Activated CD4-positive, alpha-beta memory T cell treated with anti-CD3 and anti-CD28 coated beads for 36 hours (primary cell): Measurements from ENCODE around the gene RBMS3. TPM values are rescaled to one million over a fixed set of nuclear protein-coding genes. Genes with fewer than 3 reads are reported as not detected.
A peak's percentile ranks its signal among the peaks of the same experiment; 100 is the strongest.
"Not testable (repeated sequence)": the region's sequence is repeated elsewhere in the genome, so short reads cannot be mapped to it uniquely, and the experiment has no call there.

ENCODE experiments used
- CTCF ChIA-PET: fragments of 350-600 bp; sonication (Branson Sonifier 250); formaldehyde crosslinking; loops from one replicate; lab custom pipeline; 2021; ENCODE audit warnings: antibody characterized with exemption, inconsistent platforms; lab: Charles Lee
- POLR2A ChIA-PET: fragments of 350-600 bp; sonication (Branson Sonifier 250); formaldehyde crosslinking; loops from one replicate; lab custom pipeline; 2021; ENCODE audit warnings: antibody characterized with exemption; lab: Charles Lee
- DNase-seq: peaks from one replicate; pipeline ENCODE4 v3.0.0-alpha.2; 2020
- H3K27ac Mint-ChIP-seq: one replicate; pipeline ENCODE4 v1.8.0; 2021; ENCODE audit warnings: mixed read lengths
- H3K27me3 Mint-ChIP-seq: one replicate; pipeline ENCODE4 v1.8.0; 2021; ENCODE audit warnings: mixed read lengths
- H3K36me3 Mint-ChIP-seq: one replicate; pipeline ENCODE4 v1.8.0; 2021; ENCODE audit warnings: mixed read lengths
- H3K4me1 Mint-ChIP-seq: one replicate; pipeline ENCODE4 v1.8.0; 2021; ENCODE audit warnings: low read depth, mixed read lengths
- H3K4me3 Mint-ChIP-seq: one replicate; pipeline ENCODE4 v1.8.0; 2021; ENCODE audit warnings: mild to moderate bottlenecking, mixed read lengths
- H3K9me3 Mint-ChIP-seq: one replicate; pipeline ENCODE4 v1.8.0; 2021; ENCODE audit warnings: mixed read lengths
- intact Hi-C: fragments of 100-400 bp; cut with micrococcal nuclease; formaldehyde crosslinking; loops from one replicate; pipeline ENCODE4 v1.15.1; 2023
- total RNA-seq, 2 experiments: library from RNA; stranded (reverse); gene quantifications; one replicate each; pipeline ENCODE4 v1.2.3, GENCODE V29; 2021

Gene RBMS3
- total RNA-seq, 2 experiments from 2014 or later = 1.6 TPM

- H3K27me3 Mint-ChIP-seq = peaks cover 11% of the 10 kb centered on the region
- no peaks in the 10 kb centered on the region for H3K36me3 Mint-ChIP-seq
- H3K9me3 Mint-ChIP-seq = no peaks in the 10 kb centered on the region
- DNase-seq = peak; percentile 48
- no peaks in the 10 kb centered on the region for H3K4me1 Mint-ChIP-seq
- ChIA-PET CTCF (interaction anchor here (0.7 to 7.5 kb wide), 20 partner anchors 8 to 775 kb away, joined by 3 to 77 read pairs (median 3); no protein-coding TSS in a partner anchor), POLR2A (no interaction called here)
- no peak overlapping the region for H3K4me3 Mint-ChIP-seq
- H3K27ac Mint-ChIP-seq = no peak overlapping the region
- intact Hi-C loops = loop anchor here (1.0 kb wide), 2 partner anchors 186 to 738 kb away; no protein-coding TSS in a partner anchor
These were observed 732.2 kb downstream of the RBMS3 start for GRCh38 chr3:30012941-30013543.

- POLR2A ChIA-PET = no interaction called here
- Mint-ChIP-seq H3K27me3 (peaks cover 12% of the 10 kb centered on the region), H3K4me3 (no peak overlapping the region), H3K27ac (no peak overlapping the region), H3K4me1 (no peaks in the 10 kb centered on the region), H3K36me3 (no peaks in the 10 kb centered on the region), H3K9me3 (no peaks in the 10 kb centered on the region)
- intact Hi-C loops = no loop called here
- no peak for DNase-seq
- CTCF ChIA-PET = no interaction called here
These were observed 737.0 kb downstream of the RBMS3 start for GRCh38 chr3:30017901-30018300.

GRCh38 chr3:30020380-30020779 lies 739.5 kb downstream of the RBMS3 start:
- Mint-ChIP-seq H3K27me3 (peaks cover 19% of the 10 kb centered on the region), H3K9me3 (no peaks in the 10 kb centered on the region), H3K27ac (no peak overlapping the region), H3K4me1 (no peaks in the 10 kb centered on the region), H3K4me3 (no peak overlapping the region), H3K36me3 (no peaks in the 10 kb centered on the region)
- DNase-seq = no peak
- ChIA-PET POLR2A (no interaction called here), CTCF (interaction anchor here (0.8 to 1.3 kb wide), 3 partner anchors 10 to 179 kb away, joined by 3 to 6 read pairs (median 4); no protein-coding TSS in a partner anchor)
- intact Hi-C loops = no loop called here

GRCh38 chr3:30024466-30024865 lies 743.6 kb downstream of the RBMS3 start:
- POLR2A ChIA-PET = no interaction called here
- Mint-ChIP-seq H3K4me1 (no peaks in the 10 kb centered on the region), H3K36me3 (no peaks in the 10 kb centered on the region), H3K9me3 (no peaks in the 10 kb centered on the region), H3K27ac (no peak overlapping the region), H3K27me3 (peaks cover 22% of the 10 kb centered on the region), H3K4me3 (no peak overlapping the region)
- intact Hi-C loops = no loop called here
- CTCF ChIA-PET = interaction anchor here (0.8 to 1.3 kb wide), 3 partner anchors 12 to 174 kb away, joined by 3 to 5 read pairs (median 3); no protein-coding TSS in a partner anchor
- DNase-seq = no peak

- intact Hi-C loops = no loop called here
- ChIA-PET CTCF (no interaction called here), POLR2A (no interaction called here)
These were observed 746.0 kb downstream of the RBMS3 start for GRCh38 chr3:30026851-30027250.

GRCh38 chr3:30034246-30034991 lies 753.5 kb downstream of the RBMS3 start:
- no peak overlapping the region for H3K27ac Mint-ChIP-seq
- H3K4me1 Mint-ChIP-seq = no peaks in the 10 kb centered on the region
- peaks cover 14% of the 10 kb centered on the region for H3K27me3 Mint-ChIP-seq
- ChIA-PET CTCF (no interaction called here), POLR2A (no interaction called here)
- H3K4me3 Mint-ChIP-seq = no peak overlapping the region
- DNase-seq = no peak
- no peaks in the 10 kb centered on the region for H3K9me3 Mint-ChIP-seq
- intact Hi-C loops = no loop called here
- no peaks in the 10 kb centered on the region for H3K36me3 Mint-ChIP-seq

More at GRCh38 chr3:30026851-30027250, 746.0 kb downstream of the RBMS3 start:
- no peak for DNase-seq
- Mint-ChIP-seq H3K27ac (no peak overlapping the region), H3K27me3 (peaks cover 18% of the 10 kb centered on the region), H3K4me3 (no peak overlapping the region), H3K4me1 (no peaks in the 10 kb centered on the region), H3K9me3 (no peaks in the 10 kb centered on the region), H3K36me3 (no peaks in the 10 kb centered on the region)

- DNase-seq = no peak
- intact Hi-C loops = no loop called here
- Mint-ChIP-seq H3K27me3 (peaks cover 26% of the 10 kb centered on the region), H3K36me3 (no peaks in the 10 kb centered on the region), H3K4me3 (no peak overlapping the region), H3K27ac (no peak overlapping the region), H3K9me3 (no peaks in the 10 kb centered on the region), H3K4me1 (no peaks in the 10 kb centered on the region)
- POLR2A ChIA-PET = no interaction called here
- CTCF ChIA-PET = no interaction called here
These were observed 755.2 kb downstream of the RBMS3 start for GRCh38 chr3:30035935-30036567.

- Mint-ChIP-seq H3K27ac (no peak overlapping the region), H3K36me3 (no peaks in the 10 kb centered on the region), H3K27me3 (peaks cover 28% of the 10 kb centered on the region), H3K9me3 (no peaks in the 10 kb centered on the region), H3K4me1 (no peaks in the 10 kb centered on the region), H3K4me3 (no peak overlapping the region)
- no peak for DNase-seq
- POLR2A ChIA-PET = no interaction called here
- CTCF ChIA-PET = interaction anchor here (1.2 to 3.8 kb wide), 2 partner anchors 158 to 653 kb away, joined by 5 to 95 read pairs; no protein-coding TSS in a partner anchor
- intact Hi-C loops = no loop called here
These were observed 759.3 kb downstream of the RBMS3 start for GRCh38 chr3:30040126-30040525.

- CTCF ChIA-PET = interaction anchor here (1.1 to 3.8 kb wide), 11 partner anchors 11 to 714 kb away, joined by 3 to 95 read pairs (median 4); no protein-coding TSS in a partner anchor
- intact Hi-C loops = not testable (repeated sequence)
These were observed 760.6 kb downstream of the RBMS3 start for GRCh38 chr3:30041481-30041880.

GRCh38 chr3:30042274-30042859 lies 761.5 kb downstream of the RBMS3 start:
- CTCF ChIA-PET = interaction anchor here (0.6 to 3.8 kb wide), 25 partner anchors 11 to 1090 kb away, joined by 3 to 95 read pairs (median 4); no protein-coding TSS in a partner anchor
- Mint-ChIP-seq H3K27ac (no peak overlapping the region), H3K36me3 (no peaks in the 10 kb centered on the region), H3K27me3 (peaks cover 21% of the 10 kb centered on the region), H3K9me3 (no peaks in the 10 kb centered on the region), H3K4me3 (no peak overlapping the region), H3K4me1 (no peaks in the 10 kb centered on the region)
- DNase-seq = peak; percentile 58
- POLR2A ChIA-PET = no interaction called here
- intact Hi-C loops = loop anchor here (1.0 kb wide), 3 partner anchors 157 to 709 kb away; no protein-coding TSS in a partner anchor

More at GRCh38 chr3:30041481-30041880, 760.6 kb downstream of the RBMS3 start:
- POLR2A ChIA-PET, H3K27ac Mint-ChIP-seq, H3K4me3 Mint-ChIP-seq, H3K4me1 Mint-ChIP-seq, H3K36me3 Mint-ChIP-seq, DNase-seq, H3K9me3 Mint-ChIP-seq: not testable (repeated sequence)
- H3K27me3 Mint-ChIP-seq = peaks cover 25% of the 10 kb centered on the region

- Mint-ChIP-seq H3K27ac (no peak overlapping the region), H3K27me3 (peaks cover 21% of the 10 kb centered on the region), H3K4me3 (no peak overlapping the region), H3K9me3 (no peaks in the 10 kb centered on the region), H3K36me3 (no peaks in the 10 kb centered on the region), H3K4me1 (no peaks in the 10 kb centered on the region)
- ChIA-PET POLR2A (no interaction called here), CTCF (interaction anchor here (0.6 to 3.8 kb wide), 25 partner anchors 12 to 1089 kb away, joined by 3 to 95 read pairs (median 4); no protein-coding TSS in a partner anchor)
- intact Hi-C loops = loop anchor here (1.0 kb wide), 3 partner anchors 156 to 708 kb away; no protein-coding TSS in a partner anchor
- no peak for DNase-seq
These were observed 762.2 kb downstream of the RBMS3 start for GRCh38 chr3:30042916-30043555.
